Liver (tissue), 9 donors: ENCODE results near the gene MICAL1. TPM values are rescaled to one million over a fixed set of nuclear protein-coding genes. Genes with fewer than 3 reads are reported as not detected.

Source experiments
- DNase-seq: peaks from one replicate; pipeline ENCODE4 v3.0.0-alpha.2; 2017; ENCODE audit warnings: low spot score
- H3K27ac ChIP-seq, 2 donors: one replicate each; pipeline ENCODE4 v1.7.0; 2013; ENCODE audit warnings: inconsistent platforms in 2 of 2, low read length in 2 of 2, control low read depth in 1 of 2, low read depth in 1 of 2, mild to moderate bottlenecking in 1 of 2
- H3K27me3 ChIP-seq, 4 donors: one replicate each; pipeline versions ENCODE4 v1.6.1 to v1.7.0; 2013; ENCODE audit warnings: low read length in 3 of 4, inconsistent platforms in 1 of 4, mild to moderate bottlenecking in 1 of 4, moderate library complexity in 1 of 4; ENCODE audit not compliant: control insufficient read depth in 4 of 4, insufficient read depth in 4 of 4
- H3K36me3 ChIP-seq, 4 donors: one replicate each; pipeline versions ENCODE4 v1.6.1 to v1.7.0; 2013; ENCODE audit warnings: low read length in 3 of 4, mild to moderate bottlenecking in 3 of 4, low read depth in 1 of 4, moderate library complexity in 1 of 4; ENCODE audit not compliant: control insufficient read depth in 4 of 4, insufficient read depth in 3 of 4
- H3K4me1 ChIP-seq, 4 donors: one replicate each; pipeline versions ENCODE4 v1.6.1 to v1.7.0; 2013; ENCODE audit warnings: low read length in 3 of 4, mild to moderate bottlenecking in 3 of 4, moderate library complexity in 1 of 4; ENCODE audit not compliant: control insufficient read depth in 4 of 4, insufficient read depth in 4 of 4
- H3K4me3 ChIP-seq, 3 donors: one replicate each; pipeline versions ENCODE4 v1.6.1 to v1.7.0; 2013; ENCODE audit warnings: low read length in 3 of 3, control low read depth in 1 of 3, low read depth in 1 of 3, mild to moderate bottlenecking in 1 of 3
- H3K9ac ChIP-seq, 2 donors: one replicate each; pipeline ENCODE4 v1.7.0; 2013; ENCODE audit warnings: low read length in 2 of 2, mild to moderate bottlenecking in 2 of 2, moderate library complexity in 2 of 2, control low read depth in 1 of 2, low read depth in 1 of 2
- H3K9me3 ChIP-seq, 4 donors: one replicate each; pipeline versions ENCODE4 v1.6.1 to v1.7.0; 2013; ENCODE audit warnings: low read length in 3 of 4; ENCODE audit not compliant: control insufficient read depth in 4 of 4
- ATF3 ChIP-seq: IDR thresholded peaks from 2 replicates; pipeline ENCODE4 v1.6.1; 2016; ENCODE audit warnings: antibody characterized with exemption
- EGR1 ChIP-seq, 2 donors: IDR thresholded peaks; 2 replicates each; pipeline ENCODE4 v1.6.1; 2016 to 2018; ENCODE audit warnings: antibody characterized with exemption in 2 of 2, low read depth in 2 of 2
- FOXA1 ChIP-seq: IDR thresholded peaks from 2 replicates; pipeline ENCODE4 v1.6.1; 2016; ENCODE audit warnings: antibody characterized with exemption
- FOXA2 ChIP-seq: IDR thresholded peaks from 2 replicates; pipeline ENCODE4 v1.6.1; 2016; ENCODE audit warnings: antibody characterized with exemption
- GABPA ChIP-seq, 2 donors: IDR thresholded peaks in 1 of 2; conservative IDR thresholded peaks in 1 of 2; 2 replicates each; pipeline ENCODE4 v1.6.1; 2016; ENCODE audit warnings: antibody characterized with exemption in 2 of 2, mild to moderate bottlenecking in 1 of 2, moderate library complexity in 1 of 2
- HNF4A ChIP-seq, 2 donors: conservative IDR thresholded peaks; 2 replicates each; pipeline ENCODE4 v1.6.1; 2016; ENCODE audit warnings: antibody characterized with exemption in 2 of 2, mild to moderate bottlenecking in 2 of 2
- HNF4G ChIP-seq: IDR thresholded peaks from 2 replicates; pipeline ENCODE4 v1.6.1; 2016; ENCODE audit warnings: antibody characterized with exemption
- NR2F2 ChIP-seq: IDR thresholded peaks from 2 replicates; pipeline ENCODE4 v1.6.1; 2016; ENCODE audit warnings: antibody characterized with exemption
- RAD21 ChIP-seq, 2 donors: IDR thresholded peaks; 2 replicates each; pipeline ENCODE4 v1.6.1; 2016; ENCODE audit warnings: antibody characterized with exemption in 2 of 2, mild to moderate bottlenecking in 2 of 2
- RXRA ChIP-seq, 2 donors: IDR thresholded peaks; 2 replicates each; pipeline ENCODE4 v1.6.1; 2017 to 2018; ENCODE audit warnings: antibody characterized with exemption in 2 of 2, mild to moderate bottlenecking in 1 of 2
- SP1 ChIP-seq: IDR thresholded peaks from 2 replicates; pipeline ENCODE4 v1.6.1; 2018; ENCODE audit warnings: antibody characterized with exemption, mild to moderate bottlenecking
- TAF1 ChIP-seq: conservative IDR thresholded peaks from 2 replicates; pipeline ENCODE4 v1.6.1; 2016; ENCODE audit warnings: antibody characterized with exemption, mild to moderate bottlenecking
- YY1 ChIP-seq: IDR thresholded peaks from 2 replicates; pipeline ENCODE4 v1.6.1; 2016; ENCODE audit warnings: antibody characterized with exemption, mild to moderate bottlenecking
- ZBTB33 ChIP-seq: IDR thresholded peaks from 2 replicates; pipeline ENCODE4 v1.6.1; 2016; ENCODE audit warnings: antibody characterized with exemption
- WGBS: extraction: QIAGEN DNeasy Blood & Tissue Kit; methylation state at CpG from one replicate; pipeline ENCODE4 v1.1.7; 2013; 5-methylcytosine and 5-hydroxymethylcytosine counted together
- polyA plus RNA-seq, 2 donors: library from polyadenylated mRNA; stranded (reverse) in 1 of 2; unstranded in 1 of 2; fragments of 200-250 nt in 1 of 2; fragments of >200 nt in 1 of 2; fragmentation: Nextera tagmentation in 1 of 2; extraction: Ambion mirVana in 1 of 2; gene quantifications; one replicate each; pipeline versions ENCODE4 v1.2.1 to v1.2.3, GENCODE V29; 2013 to 2015
- total RNA-seq, 2 donors: library from RNA; depleted of rRNA; stranded (reverse); fragments of >200 nt; gene quantifications; one replicate each; pipeline ENCODE4 v1.2.3, GENCODE V29; 2014
- TF ChIP-seq, protein P1 (sequence below): IDR thresholded peaks from 2 replicates; pipeline ENCODE4 v1.6.1; 2016; ENCODE audit warnings: antibody characterized with exemption, mild to moderate bottlenecking
- donor health status: healthy.
- donor health status: healthy.
- donor health status: healthy.
- donor health status: healthy.
- donor health status: healthy.

The MICAL1 gene
- total and polyA plus RNA-seq, 4 donors, result 1.8 to 4.9 (median 3.3) TPM

DNA sequence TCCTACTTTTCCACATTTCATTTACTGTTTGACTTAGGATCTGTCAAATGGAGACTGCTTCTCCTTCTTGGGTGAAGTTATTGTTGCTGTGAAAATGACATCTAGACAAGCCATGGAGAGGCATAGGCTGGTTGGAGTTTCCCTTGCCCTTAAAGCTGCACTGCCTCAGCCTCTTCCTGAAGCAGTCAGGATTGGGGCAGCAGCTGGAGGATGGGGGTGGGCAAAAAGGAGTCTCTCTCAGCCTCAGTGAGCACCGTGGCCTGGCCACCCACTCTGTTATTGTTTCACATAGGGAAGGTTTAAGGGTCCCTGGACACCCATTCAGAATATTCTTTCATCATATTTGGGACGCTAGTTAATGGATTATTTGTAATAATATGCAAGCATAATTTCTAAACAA is 35.1 kb upstream of the MICAL1 start:
- TF ChIP-seq HNF4G, result no peak
- no peak for TF ChIP-seq RXRA (IDR thresholded peaks at IDR 0.05)
- TF ChIP-seq HNF4A (conservative IDR thresholded peaks at IDR 0.05), result no peak
- TF ChIP-seq YY1, result no peak
- no peak for TF ChIP-seq RAD21 (IDR thresholded peaks at IDR 0.05)
- no peak for TF ChIP-seq FOXA2
- TF ChIP-seq GABPA (IDR thresholded peaks at IDR 0.05 in 1 of 2, conservative IDR thresholded peaks at IDR 0.05 in 1 of 2), result no peak
- TF ChIP-seq ATF3, result no peak
- no peak for TF ChIP-seq FOXA1
- no peak for TF ChIP-seq NR2F2
- TF ChIP-seq, protein P1, sequence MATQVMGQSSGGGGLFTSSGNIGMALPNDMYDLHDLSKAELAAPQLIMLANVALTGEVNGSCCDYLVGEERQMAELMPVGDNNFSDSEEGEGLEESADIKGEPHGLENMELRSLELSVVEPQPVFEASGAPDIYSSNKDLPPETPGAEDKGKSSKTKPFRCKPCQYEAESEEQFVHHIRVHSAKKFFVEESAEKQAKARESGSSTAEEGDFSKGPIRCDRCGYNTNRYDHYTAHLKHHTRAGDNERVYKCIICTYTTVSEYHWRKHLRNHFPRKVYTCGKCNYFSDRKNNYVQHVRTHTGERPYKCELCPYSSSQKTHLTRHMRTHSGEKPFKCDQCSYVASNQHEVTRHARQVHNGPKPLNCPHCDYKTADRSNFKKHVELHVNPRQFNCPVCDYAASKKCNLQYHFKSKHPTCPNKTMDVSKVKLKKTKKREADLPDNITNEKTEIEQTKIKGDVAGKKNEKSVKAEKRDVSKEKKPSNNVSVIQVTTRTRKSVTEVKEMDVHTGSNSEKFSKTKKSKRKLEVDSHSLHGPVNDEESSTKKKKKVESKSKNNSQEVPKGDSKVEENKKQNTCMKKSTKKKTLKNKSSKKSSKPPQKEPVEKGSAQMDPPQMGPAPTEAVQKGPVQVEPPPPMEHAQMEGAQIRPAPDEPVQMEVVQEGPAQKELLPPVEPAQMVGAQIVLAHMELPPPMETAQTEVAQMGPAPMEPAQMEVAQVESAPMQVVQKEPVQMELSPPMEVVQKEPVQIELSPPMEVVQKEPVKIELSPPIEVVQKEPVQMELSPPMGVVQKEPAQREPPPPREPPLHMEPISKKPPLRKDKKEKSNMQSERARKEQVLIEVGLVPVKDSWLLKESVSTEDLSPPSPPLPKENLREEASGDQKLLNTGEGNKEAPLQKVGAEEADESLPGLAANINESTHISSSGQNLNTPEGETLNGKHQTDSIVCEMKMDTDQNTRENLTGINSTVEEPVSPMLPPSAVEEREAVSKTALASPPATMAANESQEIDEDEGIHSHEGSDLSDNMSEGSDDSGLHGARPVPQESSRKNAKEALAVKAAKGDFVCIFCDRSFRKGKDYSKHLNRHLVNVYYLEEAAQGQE, result no peak
- TF ChIP-seq TAF1, result no peak
- Histone ChIP-seq H3K27ac (no peak overlapping the region), H3K27me3 (no peaks in the 10 kb centered on the region), H3K4me1 (peaks cover 0 to 1% (median 0%) of the 10 kb centered on the region in 4 donors), H3K4me3 (no peak overlapping the region), H3K9me3 (no peaks in the 10 kb centered on the region), H3K36me3 (no peaks in the 10 kb centered on the region), H3K9ac (no peak overlapping the region)
- DNase-seq, result no peak
- WGBS, result 68% methylated on average over 2 of the region's 2 CpGs

GRCh38 chr6:109488001-109488400 is 32.4 kb upstream of the MICAL1 start:
- H3K9me3 ChIP-seq, result no peaks in the 10 kb centered on the region
- no peak for DNase-seq
- no peaks in the 10 kb centered on the region for H3K27me3 ChIP-seq
- H3K27ac ChIP-seq, result no peak overlapping the region
- no peak overlapping the region for H3K4me3 ChIP-seq
- H3K36me3 ChIP-seq, result no peaks in the 10 kb centered on the region
- no peak for TF ChIP-seq ZBTB33
- no peak for TF ChIP-seq SP1
- TF ChIP-seq, protein P1, result no peak
- TF ChIP-seq HNF4G, result no peak
- TF ChIP-seq YY1, result no peak
- no peak for TF ChIP-seq RAD21 (IDR thresholded peaks at IDR 0.05)
- no peak for TF ChIP-seq EGR1 (IDR thresholded peaks at IDR 0.05; ENCODE audit: low read depth in 2 of 2)
- no peak for TF ChIP-seq ATF3
- TF ChIP-seq NR2F2, result no peak
- TF ChIP-seq FOXA2, result no peak
- no peak for TF ChIP-seq RXRA (IDR thresholded peaks at IDR 0.05)
- H3K9ac ChIP-seq, result no peak overlapping the region
- peaks cover 0 to 3% (median under 1%) of the 10 kb centered on the region in 4 donors for H3K4me1 ChIP-seq
